WERI-Rb-1 (cell line): ENCODE measurements around the gene PRKCG.
"Not testable (repeated sequence)": the region's sequence is repeated elsewhere in the genome, so short reads cannot be mapped to it uniquely, and the experiment has no call there.

Experiments
- DNase-seq: peaks from one replicate; pipeline ENCODE4 v3.0.0-alpha.2; 2020
- H3K27ac ChIP-seq: fragments of 250-450 bp; sonication (Bioruptor Pico); 2 replicates; pipeline ENCODE4 v1.5.1; 2020; ENCODE audit warnings: mild to moderate bottlenecking, moderate library complexity
- H3K27me3 ChIP-seq: fragments of 250-450 bp; sonication (Bioruptor Pico); 2 replicates; pipeline ENCODE4 v1.5.1; 2021; ENCODE audit warnings: mild to moderate bottlenecking, low read depth, moderate library complexity; ENCODE audit not compliant: insufficient read depth, severe bottlenecking
- H3K36me3 ChIP-seq: fragments of 250-450 bp; sonication (Bioruptor Pico); 2 replicates; pipeline ENCODE4 v1.5.1; 2020; ENCODE audit warnings: mild to moderate bottlenecking, moderate library complexity
- H3K4me3 ChIP-seq: 2 replicates; pipeline ENCODE4 v1.5.1; 2011; ENCODE audit warnings: low read depth, mild to moderate bottlenecking, control low read depth, low read length
- H3K9me3 ChIP-seq: fragments of 250-450 bp; sonication (Bioruptor Pico); 2 replicates; pipeline ENCODE4 v1.5.1; 2021; ENCODE audit warnings: mild to moderate bottlenecking, moderate library complexity; ENCODE audit not compliant: severe bottlenecking
- CTCF ChIP-seq: IDR thresholded peaks from 2 replicates; pipeline ENCODE4 v1.5.1; 2011; ENCODE audit warnings: low read depth, mild to moderate bottlenecking, control low read depth, inconsistent platforms, low read length

Gene PRKCG

GRCh38 chr19:53881482-53882390 lies at the start of gene PRKCG:
Gene PRKCG (plus strand): TSS chr19:53882197. CDS start chr19:53882495, 298 bp downstream.
- peak; percentile 83 for DNase-seq
- Histone ChIP-seq H3K36me3 (no peaks in the 10 kb centered on the region), H3K27ac (no peak within 1 kb of the TSS), H3K27me3 (peaks cover 26% of the 10 kb centered on the region), H3K9me3 (no peaks in the 10 kb centered on the region), H3K4me3 (peak within 1 kb of the TSS; percentile 47)
- peak; percentile 43 for TF ChIP-seq CTCF

DNA sequence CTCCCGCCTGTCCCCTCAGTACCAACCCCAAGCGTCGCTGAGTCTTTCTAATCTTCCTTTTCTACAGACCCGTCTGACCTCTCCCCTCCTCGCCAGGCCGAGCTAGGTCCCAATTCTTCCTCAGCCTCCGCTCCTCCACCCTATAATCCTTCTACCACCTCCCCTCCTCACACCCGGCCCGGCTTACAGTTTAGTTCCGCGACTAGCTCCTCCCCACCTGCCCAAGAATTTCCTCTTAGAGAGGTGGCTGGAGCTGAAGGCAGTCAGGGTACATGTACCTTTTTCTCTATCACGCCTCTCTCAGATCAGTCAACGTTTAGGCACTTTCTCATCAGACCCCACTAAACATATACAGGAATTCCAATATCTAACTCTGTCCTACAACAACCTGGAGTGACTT lies 49.1 kb upstream of the PRKCG start:
- not testable (repeated sequence) for H3K4me3 ChIP-seq, H3K9me3 ChIP-seq, H3K36me3 ChIP-seq, H3K27me3 ChIP-seq, H3K27ac ChIP-seq
- peak; percentile 58 for DNase-seq

DNA sequence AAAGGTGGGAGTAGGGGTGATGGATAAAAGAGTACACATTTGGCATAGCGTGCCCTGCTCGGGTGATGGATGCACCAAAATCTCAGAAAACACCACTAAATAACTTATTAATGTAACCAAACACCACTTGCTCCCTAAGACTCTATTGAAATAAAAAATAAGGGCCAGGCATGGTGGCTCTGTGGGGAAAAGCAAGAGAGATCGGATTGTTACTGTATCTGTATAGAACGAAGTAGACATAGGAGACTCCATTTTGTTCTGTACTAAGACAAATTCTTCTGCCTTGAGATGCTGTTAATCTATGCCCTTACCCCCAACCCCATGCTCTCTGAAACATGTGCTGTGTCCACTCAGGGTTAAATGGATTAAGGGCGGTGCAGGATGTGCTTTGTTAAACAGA lies 43.6 kb upstream of the PRKCG start:
- H3K9me3 ChIP-seq, H3K36me3 ChIP-seq, H3K27me3 ChIP-seq, H3K27ac ChIP-seq, DNase-seq, H3K4me3 ChIP-seq: not testable (repeated sequence)

DNA sequence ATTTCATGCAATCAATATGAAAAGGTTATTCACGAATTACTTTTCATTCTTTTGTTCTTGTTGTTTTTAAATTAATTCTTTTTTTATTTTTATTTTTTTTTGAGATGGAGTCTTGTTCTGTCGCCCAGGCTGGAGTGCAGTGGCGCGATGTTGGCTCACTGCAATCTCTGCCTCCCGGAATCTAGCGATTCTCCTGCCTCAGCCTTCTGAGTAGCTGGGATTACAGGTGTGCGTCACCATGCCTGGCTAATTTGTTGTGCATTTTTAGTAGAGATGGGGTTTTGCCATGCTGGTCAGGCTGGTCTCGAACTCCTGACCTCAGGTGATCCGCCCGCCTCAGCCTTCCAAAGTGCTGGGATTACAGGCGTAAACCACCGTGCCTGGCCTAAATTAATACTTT lies 41.8 kb upstream of the PRKCG start:
- not testable (repeated sequence) for H3K4me3 ChIP-seq, H3K27ac ChIP-seq, DNase-seq, H3K9me3 ChIP-seq, H3K27me3 ChIP-seq, H3K36me3 ChIP-seq

GRCh38 chr19:53840914-53841313 lies 41.1 kb upstream of the PRKCG start:
- not testable (repeated sequence) for DNase-seq, H3K9me3 ChIP-seq, H3K27ac ChIP-seq

GRCh38 chr19:53844849-53845246 lies 37.1 kb upstream of the PRKCG start:
- Histone ChIP-seq H3K36me3 (no peaks in the 10 kb centered on the region), H3K4me3 (no peak overlapping the region), H3K9me3 (no peaks in the 10 kb centered on the region), H3K27me3 (peaks cover 6% of the 10 kb centered on the region), H3K27ac (no peak overlapping the region)
- TF ChIP-seq CTCF, result no peak
- no peak for DNase-seq

More at GRCh38 chr19:53840914-53841313, 41.1 kb upstream of the PRKCG start:
- not testable (repeated sequence) for H3K4me3 ChIP-seq, H3K27me3 ChIP-seq, H3K36me3 ChIP-seq

DNA sequence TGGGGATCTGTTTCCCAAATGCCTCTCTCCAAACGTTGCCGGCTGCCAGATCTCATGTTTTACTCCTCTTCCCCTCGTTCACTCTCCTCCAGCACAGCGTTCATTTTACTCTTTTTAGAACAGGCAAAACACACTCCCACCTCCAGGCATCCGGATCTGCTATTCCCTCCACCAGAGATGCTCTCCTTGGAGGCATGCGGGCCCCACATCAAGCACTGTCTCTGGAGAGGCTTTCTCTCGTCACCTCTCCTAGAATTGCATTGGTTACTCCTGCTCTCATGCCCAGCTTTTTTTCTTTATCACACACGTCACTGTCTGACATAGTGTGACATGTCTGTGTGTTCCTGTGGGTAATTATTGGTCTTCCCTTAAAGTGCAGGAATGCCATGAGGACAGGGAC lies 34.4 kb upstream of the PRKCG start:
- DNase-seq, result no peak
- Histone ChIP-seq H3K27ac (no peak overlapping the region), H3K36me3 (no peaks in the 10 kb centered on the region), H3K27me3 (peaks cover 6% of the 10 kb centered on the region), H3K9me3 (no peaks in the 10 kb centered on the region), H3K4me3 (no peak overlapping the region)
- no peak for TF ChIP-seq CTCF

- no peak for TF ChIP-seq CTCF
- no peak overlapping the region for H3K4me3 ChIP-seq
- no peaks in the 10 kb centered on the region for H3K9me3 ChIP-seq
- H3K27me3 ChIP-seq, result peaks cover 3% of the 10 kb centered on the region
- H3K36me3 ChIP-seq, result no peaks in the 10 kb centered on the region
- DNase-seq, result no peak
- no peak overlapping the region for H3K27ac ChIP-seq
Measured at GRCh38 chr19:53849237-53849676, 32.7 kb upstream of the PRKCG start.
